H1 (cell line): ENCODE data around the gene BCAR3. TPM values are rescaled to one million over a fixed set of nuclear protein-coding genes. Genes with fewer than 3 reads are reported as not detected.
"Not testable (repeated sequence)": the region's sequence is repeated elsewhere in the genome, so short reads cannot be mapped to it uniquely, and the experiment has no call there.

ENCODE experiments used
- CTCF ChIA-PET: fragments of 300-600 bp; sonication (Branson Sonifier 250); formaldehyde crosslinking; loops from one replicate; lab custom pipeline; 2021; ENCODE audit not compliant: partially characterized antibody; lab: Charles Lee
- POLR2A ChIA-PET: fragments of 300-600 bp; sonication (Branson Sonifier 250); formaldehyde crosslinking; loops from one replicate; lab custom pipeline; 2021; ENCODE audit warnings: inconsistent platforms; ENCODE audit not compliant: partially characterized antibody; lab: Charles Lee
- DNase-seq, 2 experiments: peaks; one replicate each; pipeline versions ENCODE4 v3.0.0 to v3.0.0-alpha.2; 2010 to 2022; ENCODE audit warnings: low spot score in 2 of 2, low read depth in 1 of 2, mixed read lengths in 1 of 2
- FAIRE-seq: peaks from 2 replicates; lab custom pipeline; 2011; peaks lifted over from hg19 to GRCh38; lab: Jason Lieb, UNC
- H2AFZ ChIP-seq: 2 replicates; pipeline ENCODE4 v1.8.1; 2012; ENCODE audit warnings: low read length, inconsistent platforms
- H2AK5ac ChIP-seq: 2 replicates; pipeline ENCODE4 v1.6.1; 2013; ENCODE audit warnings: low read depth, low read length
- H2BK120ac ChIP-seq: replicated peaks from 2 replicates; pipeline ENCODE3; 2013; ENCODE audit warnings: low read depth, low read length, inconsistent platforms
- H2BK12ac ChIP-seq: 2 replicates; pipeline ENCODE4 v1.6.1; 2013; ENCODE audit warnings: low read depth, low read length
- H2BK15ac ChIP-seq: 2 replicates; pipeline ENCODE4 v1.6.1; 2013; ENCODE audit warnings: low read length
- H2BK20ac ChIP-seq: 2 replicates; pipeline ENCODE4 v1.6.1; 2013; ENCODE audit warnings: low read length
- H2BK5ac ChIP-seq: 2 replicates; pipeline ENCODE4 v1.6.1; 2013; ENCODE audit warnings: low read depth, low read length
- H3K14ac ChIP-seq: 2 replicates; pipeline ENCODE4 v1.6.1; 2013; ENCODE audit warnings: inconsistent platforms; ENCODE audit not compliant: insufficient read length
- H3K18ac ChIP-seq: 2 replicates; pipeline ENCODE4 v1.6.1; 2013; ENCODE audit warnings: low read length; ENCODE audit errors: extremely low read depth
- H3K23ac ChIP-seq: 2 replicates; pipeline ENCODE4 v1.6.1; 2013; ENCODE audit warnings: inconsistent platforms; ENCODE audit not compliant: insufficient read length
- H3K23me2 ChIP-seq: 2 replicates; pipeline ENCODE4 v1.6.1; 2013; ENCODE audit warnings: low read depth, low read length
- H3K27ac ChIP-seq: 2 replicates; pipeline ENCODE4 v1.6.1; 2011; ENCODE audit warnings: low read depth, low read length, inconsistent platforms
- H3K27me3 ChIP-seq, 4 experiments: replicated peaks in 1 of 4; 1 replicate in 1 of 4; 2 replicates in 3 of 4; pipeline versions ENCODE4 v1.6.1 to v1.8.1; 2011 to 2013; ENCODE audit warnings: low read length in 3 of 4, mild to moderate bottlenecking in 3 of 4, inconsistent platforms in 2 of 4, mixed read lengths in 2 of 4, moderate library complexity in 1 of 4; ENCODE audit not compliant: control insufficient read depth in 3 of 4, insufficient read depth in 3 of 4; ENCODE audit errors: extremely low read depth in 1 of 4
- H3K36me3 ChIP-seq, 4 experiments: 2 replicates each; pipeline versions ENCODE4 v1.6.1 to v1.8.1; 2011 to 2013; ENCODE audit warnings: mild to moderate bottlenecking in 4 of 4, low read length in 3 of 4, moderate library complexity in 2 of 4, control low read depth in 1 of 4, inconsistent platforms in 1 of 4; ENCODE audit not compliant: insufficient read depth in 4 of 4, control insufficient read depth in 2 of 4
- H3K4ac ChIP-seq: replicated peaks from 2 replicates; pipeline ENCODE3; 2013; ENCODE audit warnings: low read length, low read depth, mixed read lengths, inconsistent platforms; ENCODE audit not compliant: insufficient read length
- H3K4me1 ChIP-seq, 4 experiments: replicated peaks in 1 of 4; 1 replicate in 1 of 4; 2 replicates in 3 of 4; pipeline versions ENCODE4 v1.6.1 to v1.8.1; 2011 to 2013; ENCODE audit warnings: low read length in 3 of 4, inconsistent platforms in 2 of 4, mixed read lengths in 1 of 4; ENCODE audit not compliant: insufficient read depth in 4 of 4, control insufficient read depth in 3 of 4
- H3K4me2 ChIP-seq, 2 experiments: 2 replicates each; pipeline versions ENCODE4 v1.6.1 to v1.8.1; 2011 to 2013; ENCODE audit warnings: low read depth in 2 of 2, low read length in 2 of 2, control low read depth in 1 of 2, inconsistent platforms in 1 of 2, mild to moderate bottlenecking in 1 of 2; ENCODE audit not compliant: insufficient read depth in 1 of 2
- H3K4me3 ChIP-seq, 4 experiments: fragments of 200-600, 300-600 bp in 1 of 4; sonication (generic), shearing (Covaris generic), sonication (Bioruptor Twin) in 1 of 4; 2 replicates each; pipeline versions ENCODE4 v1.5.1 to v1.8.1; 2011 to 2016; ENCODE audit warnings: low read length in 4 of 4, low read depth in 3 of 4, control low read depth in 2 of 4, inconsistent platforms in 2 of 4, mild to moderate bottlenecking in 2 of 4, mixed read lengths in 1 of 4, moderate library complexity in 1 of 4; ENCODE audit not compliant: insufficient read depth in 2 of 4; ENCODE audit errors: extremely low read depth in 1 of 4
- H3K56ac ChIP-seq: replicated peaks from 2 replicates; pipeline ENCODE3; 2013; ENCODE audit warnings: low read depth, mild to moderate bottlenecking, mixed read lengths, low read length, inconsistent platforms; ENCODE audit not compliant: insufficient read length
- H3K79me1 ChIP-seq: 2 replicates; pipeline ENCODE4 v1.6.1; 2013; ENCODE audit warnings: low read depth, low read length, control low read depth
- H3K79me2 ChIP-seq, 2 experiments: 2 replicates each; pipeline versions ENCODE4 v1.6.1 to v1.8.1; 2012 to 2013; ENCODE audit warnings: low read length in 2 of 2, mild to moderate bottlenecking in 2 of 2, inconsistent platforms in 1 of 2; ENCODE audit not compliant: insufficient read depth in 2 of 2, control insufficient read depth in 1 of 2
- H3K9ac ChIP-seq, 4 experiments: replicated peaks in 1 of 4; 1 replicate in 1 of 4; 2 replicates in 3 of 4; pipeline versions ENCODE4 v1.6.1 to v1.8.1; 2011 to 2013; ENCODE audit warnings: low read depth in 3 of 4, low read length in 3 of 4, control low read depth in 2 of 4, mild to moderate bottlenecking in 2 of 4, moderate library complexity in 2 of 4, inconsistent platforms in 1 of 4; ENCODE audit errors: extremely low read depth in 1 of 4
- H3K9me3 ChIP-seq, 2 experiments: 2 replicates each; pipeline versions ENCODE4 v1.6.1 to v1.8.1; 2012 to 2013; ENCODE audit warnings: mild to moderate bottlenecking in 2 of 2, moderate library complexity in 2 of 2, control low read depth in 1 of 2, inconsistent platforms in 1 of 2, low read depth in 1 of 2, low read length in 1 of 2, mixed read lengths in 1 of 2; ENCODE audit not compliant: insufficient read depth in 2 of 2
- H4K20me1 ChIP-seq, 2 experiments: replicated peaks in 1 of 2; 2 replicates each; pipeline versions ENCODE3 to v1.8.1; 2011 to 2013; ENCODE audit warnings: inconsistent platforms in 2 of 2, low read length in 2 of 2, mild to moderate bottlenecking in 1 of 2; ENCODE audit not compliant: insufficient read depth in 2 of 2, control insufficient read depth in 1 of 2
- H4K5ac ChIP-seq: 2 replicates; pipeline ENCODE4 v1.6.1; 2013; ENCODE audit warnings: low read length, low read depth, mixed read lengths, inconsistent platforms; ENCODE audit not compliant: insufficient read length
- H4K8ac ChIP-seq: 2 replicates; pipeline ENCODE4 v1.8.0; 2013; ENCODE audit warnings: mild to moderate bottlenecking, moderate library complexity, low read length, inconsistent platforms; ENCODE audit not compliant: insufficient read depth; ENCODE audit errors: extremely low read depth
- H4K91ac ChIP-seq: replicated peaks from 2 replicates; pipeline ENCODE3; 2013; ENCODE audit warnings: low read length, mixed read lengths, inconsistent platforms; ENCODE audit not compliant: insufficient read length
- CHD1 ChIP-seq: IDR thresholded peaks from 2 replicates; pipeline ENCODE4 v1.6.1; 2012; ENCODE audit warnings: low read depth, low read length, improper control_type of control experiment
- EP300 ChIP-seq, 2 experiments: IDR thresholded peaks; 1 replicate in 1 of 2; 2 replicates in 1 of 2; pipeline ENCODE4 v1.6.1; 2011 to 2012; ENCODE audit warnings: low read depth in 2 of 2, low read length in 2 of 2, mild to moderate bottlenecking in 2 of 2, borderline replicate concordance in 1 of 2, inconsistent platforms in 1 of 2, moderate library complexity in 1 of 2
- EZH2 ChIP-seq: fragments of 200-600 bp; sonication (generic); IDR thresholded peaks from 2 replicates; pipeline ENCODE4 v1.7.1; 2012; ENCODE audit warnings: low read depth, mild to moderate bottlenecking, moderate library complexity, low read length, inconsistent platforms; ENCODE audit not compliant: severe bottlenecking
- HDAC2 ChIP-seq, 2 experiments: fragments of 300-600 bp in 1 of 2; sonication (generic) in 1 of 2; IDR thresholded peaks; 2 replicates each; pipeline ENCODE4 v1.6.1; 2011 to 2012; ENCODE audit warnings: low read depth in 2 of 2, low read length in 2 of 2, mild to moderate bottlenecking in 2 of 2, moderate library complexity in 2 of 2, borderline replicate concordance in 1 of 2, inconsistent platforms in 1 of 2
- JUND ChIP-seq: IDR thresholded peaks from 2 replicates; pipeline ENCODE4 v1.6.1; 2011; ENCODE audit warnings: mild to moderate bottlenecking, improper control_type of control experiment, low read length
- SRF ChIP-seq: IDR thresholded peaks from 2 replicates; pipeline ENCODE4 v1.6.1; 2011; ENCODE audit warnings: mild to moderate bottlenecking, low read depth, low read length, moderate library complexity
- WGBS, 2 experiments: shearing (Covaris generic) in 1 of 2; methylation state at CpG; one replicate each; pipeline versions ENCODE4 v1.1.6 to v1.1.7; 2013 to 2015; ENCODE audit warnings: low lambda C conversion rate in 2 of 2, mixed read lengths in 2 of 2, inconsistent platforms in 1 of 2, low coverage in 1 of 2, missing lambda C conversion rate in 1 of 2; ENCODE audit not compliant: insufficient replicate concordance in 2 of 2, insufficient coverage in 1 of 2, insufficient read length in 1 of 2; ENCODE audit errors: extremely low coverage in 1 of 2, missing lambda C conversion rate in 1 of 2; 5-methylcytosine and 5-hydroxymethylcytosine counted together
- polyA plus RNA-seq, 7 experiments: library from polyadenylated mRNA; depleted of rRNA in 3 of 7; stranded (reverse) in 5 of 7; unstranded in 2 of 7; fragments of >200 nt in 5 of 7; fragments of 200-250 nt in 2 of 7; gene quantifications; 1 replicate in 5 of 7; 2 replicates in 1 of 7; 4 replicates in 1 of 7; pipeline versions ENCODE4 v1.2.1 to v1.2.3, GENCODE V29; 2011 to 2013; ENCODE audit warnings: missing spikeins in 2 of 7, mixed read lengths in 2 of 7
- total RNA-seq: library from RNA; stranded (reverse); fragmentation: NEBNext Ultra II Directional; extraction: Animal tissue kit (Norgen Biotek cat#: 25700); gene quantifications from 2 replicates; pipeline ENCODE4 v1.2.1, GENCODE V29; 2021
- TF ChIP-seq, protein P1 (sequence below), 3 experiments: IDR thresholded peaks; 1 replicate in 2 of 3; 2 replicates in 1 of 3; pipeline versions ENCODE4 v1.5.1 to v1.6.1; 2011; ENCODE audit warnings: low read length in 3 of 3, mild to moderate bottlenecking in 3 of 3, inconsistent platforms in 2 of 3, low read depth in 1 of 3, moderate library complexity in 1 of 3; ENCODE audit not compliant: insufficient read depth in 1 of 3; ENCODE audit errors: control extremely low read depth in 1 of 3

The BCAR3 gene
- total and polyA plus RNA-seq, 2 of the 8 experiments (the other 6 are each of a cell fraction or from before 2014, with no cell fraction given), result 5.6 to 9.2 TPM

DNA sequence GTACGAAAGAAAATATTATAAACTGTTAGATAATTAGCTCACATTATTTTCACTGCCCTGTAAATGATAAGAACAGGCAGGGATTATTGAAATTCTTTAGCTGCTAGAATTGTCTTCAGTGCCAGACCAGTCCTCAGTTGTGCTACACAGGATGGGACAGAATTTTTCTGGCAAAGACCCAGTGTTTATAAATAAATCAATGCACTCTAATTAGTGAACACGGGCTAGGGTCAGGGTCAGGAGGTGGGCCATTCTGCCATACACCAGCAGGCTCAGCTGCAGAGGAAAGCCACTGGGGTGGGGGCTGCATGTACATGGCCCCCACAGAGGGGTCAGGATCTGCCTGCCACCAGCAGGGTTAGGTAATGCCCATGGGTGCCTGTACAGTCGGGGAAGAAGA lies 6.4 kb downstream of the BCAR3 start (continued):
- TF ChIP-seq, protein P1, sequence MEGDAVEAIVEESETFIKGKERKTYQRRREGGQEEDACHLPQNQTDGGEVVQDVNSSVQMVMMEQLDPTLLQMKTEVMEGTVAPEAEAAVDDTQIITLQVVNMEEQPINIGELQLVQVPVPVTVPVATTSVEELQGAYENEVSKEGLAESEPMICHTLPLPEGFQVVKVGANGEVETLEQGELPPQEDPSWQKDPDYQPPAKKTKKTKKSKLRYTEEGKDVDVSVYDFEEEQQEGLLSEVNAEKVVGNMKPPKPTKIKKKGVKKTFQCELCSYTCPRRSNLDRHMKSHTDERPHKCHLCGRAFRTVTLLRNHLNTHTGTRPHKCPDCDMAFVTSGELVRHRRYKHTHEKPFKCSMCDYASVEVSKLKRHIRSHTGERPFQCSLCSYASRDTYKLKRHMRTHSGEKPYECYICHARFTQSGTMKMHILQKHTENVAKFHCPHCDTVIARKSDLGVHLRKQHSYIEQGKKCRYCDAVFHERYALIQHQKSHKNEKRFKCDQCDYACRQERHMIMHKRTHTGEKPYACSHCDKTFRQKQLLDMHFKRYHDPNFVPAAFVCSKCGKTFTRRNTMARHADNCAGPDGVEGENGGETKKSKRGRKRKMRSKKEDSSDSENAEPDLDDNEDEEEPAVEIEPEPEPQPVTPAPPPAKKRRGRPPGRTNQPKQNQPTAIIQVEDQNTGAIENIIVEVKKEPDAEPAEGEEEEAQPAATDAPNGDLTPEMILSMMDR (IDR thresholded peaks at IDR 0.05; ENCODE audit: control extremely low read depth in 1 of 3, insufficient read depth in 1 of 3, low read depth in 1 of 3, low read length in 3 of 3), result no peak
- TF ChIP-seq EP300 (IDR thresholded peaks at IDR 0.05; ENCODE audit: borderline replicate concordance in 1 of 2, low read depth in 2 of 2, low read length in 2 of 2) (no peak), HDAC2 (IDR thresholded peaks at IDR 0.05; ENCODE audit: borderline replicate concordance in 1 of 2, low read depth in 2 of 2, low read length in 2 of 2) (no peak), SRF (no peak), EZH2 (no peak), CHD1 (no peak), JUND (no peak)

- H2BK5ac ChIP-seq, H4K20me1 ChIP-seq, H4K5ac ChIP-seq, H3K4me1 ChIP-seq, H2BK120ac ChIP-seq, H4K8ac ChIP-seq, H3K9me3 ChIP-seq, H3K56ac ChIP-seq, FAIRE-seq, H2AFZ ChIP-seq, H3K36me3 ChIP-seq, H3K23ac ChIP-seq, H4K91ac ChIP-seq, H2BK15ac ChIP-seq, H2BK12ac ChIP-seq, H3K4me2 ChIP-seq, H3K27ac ChIP-seq, H3K18ac ChIP-seq, H3K14ac ChIP-seq, H3K23me2 ChIP-seq, H2BK20ac ChIP-seq, H3K4ac ChIP-seq, H3K9ac ChIP-seq, DNase-seq, H3K4me3 ChIP-seq, H3K79me1 ChIP-seq, H3K27me3 ChIP-seq, H2AK5ac ChIP-seq: not testable (repeated sequence)
- CTCF ChIA-PET, result interaction anchor here (0.6 to 5.7 kb wide), 6 partner anchors 11 to 170 kb away, joined by 3 to 39 read pairs (median 9); no protein-coding TSS in a partner anchor
- peaks cover 0 to 20% of the 10 kb centered on the region in 2 experiments; a peak in 1 of 4 replicates for H3K79me2 ChIP-seq
- WGBS, 2 experiments, result 90% methylated on average over 6 of the region's 6 CpGs; no CpG with 5 or more reads in 1 of the 2 experiments
- POLR2A ChIA-PET, result interaction anchor here (0.8 kb wide), 1 partner anchor 16 kb away, joined by 3 read pairs; no protein-coding TSS in a partner anchor
Observed at GRCh38 chr1:93674071-93674470, 7.6 kb downstream of the BCAR3 start.
